Sigmoid colon (tissue), 7 donors: ENCODE measurements around the gene DMTF1. TPM values are rescaled to one million over a fixed set of nuclear protein-coding genes. Genes with fewer than 3 reads are reported as not detected.
"Not testable (repeated sequence)": the region's sequence is repeated elsewhere in the genome, so short reads cannot be mapped to it uniquely, and the experiment has no call there.

ENCODE experiments used
- DNase-seq: peaks from one replicate; pipeline ENCODE4 v3.0.0-alpha.2; 2019
- H3K27ac ChIP-seq, 4 donors: fragments of 200-600 bp; sonication (generic); one replicate each; pipeline ENCODE4 v1.5.1; 2016 to 2019; ENCODE audit warnings: mild to moderate bottlenecking in 1 of 4
- H3K27me3 ChIP-seq, 3 donors: fragments of 200-600 bp; sonication (generic); one replicate each; pipeline ENCODE4 v1.5.1; 2019; ENCODE audit warnings: mild to moderate bottlenecking in 1 of 3
- H3K36me3 ChIP-seq, 4 donors: fragments of 200-600 bp; sonication (generic); one replicate each; pipeline ENCODE4 v1.5.1; 2016 to 2019
- H3K4me1 ChIP-seq, 4 donors: fragments of 200-600 bp; sonication (generic); one replicate each; pipeline ENCODE4 v1.5.1; 2017 to 2019
- H3K4me3 ChIP-seq, 4 donors: fragments of 200-600 bp; sonication (generic); one replicate each; pipeline ENCODE4 v1.5.1; 2017 to 2019; ENCODE audit warnings: mild to moderate bottlenecking in 2 of 4, moderate library complexity in 1 of 4
- H3K9me3 ChIP-seq, 4 donors: fragments of 200-600 bp in 3 of 4; sonication (generic) in 3 of 4; one replicate each; pipeline versions ENCODE4 v1.5.1 to v1.6.1; 2013 to 2019
- CTCF ChIP-seq, 4 experiments: fragments of 450-650 bp in 3 of 4; fragments of 200-600 bp in 1 of 4; IDR thresholded peaks; one replicate each; pipeline ENCODE4 v1.5.1; 2016 to 2019; ENCODE audit warnings: antibody characterized with exemption in 4 of 4, mild to moderate bottlenecking in 3 of 4, moderate library complexity in 2 of 4
- EP300 ChIP-seq, 4 donors: sonication (generic); formaldehyde crosslinking; IDR thresholded peaks; one replicate each; pipeline ENCODE4 v1.6.1; 2017; ENCODE audit warnings: antibody characterized with exemption in 4 of 4
- POLR2A ChIP-seq, 2 donors: fragments of 450-650 bp; IDR thresholded peaks; one replicate each; pipeline ENCODE4 v1.6.1; 2016; ENCODE audit warnings: antibody characterized with exemption in 2 of 2, mild to moderate bottlenecking in 2 of 2, moderate library complexity in 2 of 2
- POLR2AphosphoS5 ChIP-seq, 4 donors: sonication (generic); formaldehyde crosslinking; IDR thresholded peaks; one replicate each; pipeline ENCODE4 v1.6.1; 2017; ENCODE audit warnings: antibody characterized with exemption in 4 of 4
- WGBS, 2 donors: extraction: QIAGEN DNeasy Blood & Tissue Kit; methylation state at CpG; one replicate each; pipeline ENCODE4 v1.1.7; 2013; 5-methylcytosine and 5-hydroxymethylcytosine counted together
- intact Hi-C: fragments of 100-400 bp; cut with DNase I; formaldehyde crosslinking; loops from one replicate; pipeline ENCODE4 v1.15.1; 2023
- polyA plus RNA-seq, 3 donors: library from polyadenylated mRNA; stranded (reverse); fragments of 200-250 nt; gene quantifications; one replicate each; pipeline ENCODE4 v1.2.3, GENCODE V29; 2013
- total RNA-seq, 4 donors: library from RNA; depleted of rRNA; stranded (reverse); fragments of >200 nt; gene quantifications; one replicate each; pipeline ENCODE4 v1.1.0, GENCODE V29; 2016
- donor health status: healthy with polysubstance abuse.
- donor health status: Bipolar disorder and iron deficiency.
- donor health status: healthy.

DMTF1 gene
- total and polyA plus RNA-seq, 7 donors = 10.2 to 134 (median 69.9) TPM

- no peaks in the 10 kb centered on the region for H3K4me1 ChIP-seq
- peaks cover 0 to 4% (median under 1%) of the 10 kb centered on the region in 4 donors for H3K9me3 ChIP-seq
- H3K27ac ChIP-seq = no peak overlapping the region
- TF ChIP-seq EP300 (IDR thresholded peaks at IDR 0.05) (no peak), POLR2AphosphoS5 (IDR thresholded peaks at IDR 0.05) (no peak), CTCF (IDR thresholded peaks at IDR 0.05) (no peak), POLR2A (IDR thresholded peaks at IDR 0.05) (no peak)
- H3K4me3 ChIP-seq = no peak overlapping the region
- H3K36me3 ChIP-seq = peaks cover 0 to 37% (median 16%) of the 10 kb centered on the region in 4 donors
- no peaks in the 10 kb centered on the region for H3K27me3 ChIP-seq
- 85 to 88% methylated on average over 6 of the region's 6 CpGs for WGBS, 2 donors
- intact Hi-C loops = no loop called here
- no peak for DNase-seq
These were observed 47.6 kb downstream of the DMTF1 start for GRCh38 chr7:87199700-87200450.

GRCh38 chr7:87202208-87202607 lies 50.0 kb downstream of the DMTF1 start:
- 95% methylated on average over 1 of the region's 1 CpG for WGBS, 2 donors
- peaks cover 0 to 14% (median 3%) of the 10 kb centered on the region in 4 donors for H3K36me3 ChIP-seq
- no peak for DNase-seq
- TF ChIP-seq CTCF (IDR thresholded peaks at IDR 0.05) (no peak), EP300 (IDR thresholded peaks at IDR 0.05) (no peak), POLR2A (IDR thresholded peaks at IDR 0.05) (no peak), POLR2AphosphoS5 (IDR thresholded peaks at IDR 0.05) (no peak)
- intact Hi-C loops = no loop called here
- H3K9me3 ChIP-seq = peaks cover 0 to 8% (median 7%) of the 10 kb centered on the region in 4 donors
- H3K4me1 ChIP-seq = no peaks in the 10 kb centered on the region
- H3K27ac ChIP-seq = no peak overlapping the region
- no peak overlapping the region for H3K4me3 ChIP-seq
- H3K27me3 ChIP-seq = no peaks in the 10 kb centered on the region

- Histone ChIP-seq H3K4me1 (no peaks in the 10 kb centered on the region), H3K36me3 (peaks cover 0 to 9% (median under 1%) of the 10 kb centered on the region in 4 donors), H3K27me3 (no peaks in the 10 kb centered on the region), H3K9me3 (peaks cover 0 to 8% (median 7%) of the 10 kb centered on the region in 4 donors), H3K4me3 (no peak overlapping the region), H3K27ac (no peak overlapping the region)
- no peak for DNase-seq
- TF ChIP-seq POLR2AphosphoS5 (IDR thresholded peaks at IDR 0.05) (no peak), CTCF (IDR thresholded peaks at IDR 0.05) (no peak), POLR2A (IDR thresholded peaks at IDR 0.05) (no peak), EP300 (IDR thresholded peaks at IDR 0.05) (no peak)
- 96 to 97% methylated on average over 2 of the region's 2 CpGs for WGBS, 2 donors
- intact Hi-C loops = no loop called here
These were observed 50.5 kb downstream of the DMTF1 start for GRCh38 chr7:87202705-87203104.

GRCh38 chr7:87203929-87204328 lies 51.7 kb downstream of the DMTF1 start:
- H3K4me1 ChIP-seq, H3K36me3 ChIP-seq, H3K27ac ChIP-seq, H3K27me3 ChIP-seq, DNase-seq, H3K4me3 ChIP-seq, H3K9me3 ChIP-seq, intact Hi-C loops: not testable (repeated sequence)
- 82 to 91% methylated on average over 4 of the region's 4 CpGs for WGBS, 2 donors

- 66 to 84% methylated on average over 3 of the region's 3 CpGs for WGBS, 2 donors
- Histone ChIP-seq H3K27me3 (no peaks in the 10 kb centered on the region), H3K4me1 (no peaks in the 10 kb centered on the region), H3K4me3 (no peak overlapping the region), H3K9me3 (peaks cover 0 to 8% (median 7%) of the 10 kb centered on the region in 4 donors), H3K36me3 (no peaks in the 10 kb centered on the region), H3K27ac (no peak overlapping the region)
- intact Hi-C loops = no loop called here
- TF ChIP-seq EP300 (IDR thresholded peaks at IDR 0.05) (no peak), CTCF (IDR thresholded peaks at IDR 0.05) (no peak), POLR2AphosphoS5 (IDR thresholded peaks at IDR 0.05) (no peak), POLR2A (IDR thresholded peaks at IDR 0.05) (no peak)
- no peak for DNase-seq
These were observed 52.7 kb downstream of the DMTF1 start for GRCh38 chr7:87204933-87205332.

- DNase-seq, intact Hi-C loops, H3K9me3 ChIP-seq, H3K27me3 ChIP-seq, H3K4me1 ChIP-seq, H3K36me3 ChIP-seq, H3K4me3 ChIP-seq, H3K27ac ChIP-seq: not testable (repeated sequence)
- 97 to 98% methylated on average over 3 of the region's 3 CpGs for WGBS, 2 donors
These were observed 53.4 kb downstream of the DMTF1 start for GRCh38 chr7:87205701-87206100.
